Lung (tissue), 12 donors: ENCODE measurements around the gene KIAA0040. TPM values are rescaled to one million over a fixed set of nuclear protein-coding genes. Genes with fewer than 3 reads are reported as not detected.
A peak's percentile ranks its signal among the peaks of the same experiment; 100 is the strongest.

Experiments used
- ATAC-seq: fragments of 200-7000 bp; cut with Tn5 transposase; one replicate; pipeline ENCODE4 v1.9.1; 2020; ENCODE audit warnings: moderate number of reproducible peaks; ENCODE audit not compliant: insufficient read depth, low FRiP score
- DNase-seq, 3 donors: peaks; one replicate each; pipeline ENCODE4 v3.0.0-alpha.2; 2013 to 2017
- H3K27ac ChIP-seq, 2 donors: one replicate each; pipeline ENCODE4 v1.5.1; 2013; ENCODE audit warnings: mild to moderate bottlenecking in 2 of 2, moderate library complexity in 2 of 2, control low read depth in 1 of 2, inconsistent platforms in 1 of 2, low read depth in 1 of 2, low read length in 1 of 2
- H3K27me3 ChIP-seq, 3 donors: one replicate each; pipeline ENCODE4 v1.5.1; 2013; ENCODE audit warnings: low read length in 2 of 3; ENCODE audit not compliant: control insufficient read depth in 3 of 3, insufficient read depth in 3 of 3
- H3K36me3 ChIP-seq, 4 donors: one replicate each; pipeline ENCODE4 v1.5.1; 2013; ENCODE audit warnings: low read length in 4 of 4, mild to moderate bottlenecking in 1 of 4, moderate library complexity in 1 of 4; ENCODE audit not compliant: control insufficient read depth in 4 of 4, insufficient read depth in 4 of 4
- H3K4me1 ChIP-seq, 5 donors: one replicate each; pipeline ENCODE4 v1.5.1; 2013; ENCODE audit warnings: low read length in 5 of 5, mild to moderate bottlenecking in 2 of 5, moderate library complexity in 1 of 5; ENCODE audit not compliant: control insufficient read depth in 5 of 5, insufficient read depth in 5 of 5
- H3K4me3 ChIP-seq: one replicate; pipeline ENCODE4 v1.5.1; 2013; ENCODE audit warnings: mild to moderate bottlenecking, control low read depth, moderate library complexity
- H3K9ac ChIP-seq, 2 donors: one replicate each; pipeline ENCODE4 v1.5.1; 2013; ENCODE audit warnings: low read length in 2 of 2, control low read depth in 1 of 2; ENCODE audit not compliant: insufficient read depth in 1 of 2
- H3K9me3 ChIP-seq, 4 donors: one replicate each; pipeline ENCODE4 v1.5.1; 2013; ENCODE audit warnings: low read length in 3 of 4, mild to moderate bottlenecking in 1 of 4, moderate library complexity in 1 of 4; ENCODE audit not compliant: control insufficient read depth in 4 of 4, insufficient read depth in 3 of 4
- CTCF ChIP-seq: IDR thresholded peaks from 2 replicates; pipeline ENCODE4 v1.5.1; 2012; ENCODE audit warnings: mild to moderate bottlenecking; ENCODE audit errors: control extremely low read depth, extremely low read depth
- WGBS, 2 donors: extraction: QIAGEN DNeasy Blood & Tissue Kit; methylation state at CpG; one replicate each; pipeline ENCODE4 v1.1.7; 2013; 5-methylcytosine and 5-hydroxymethylcytosine counted together
- polyA plus RNA-seq, 2 donors: library from polyadenylated mRNA; stranded (reverse); fragments of 200-250 nt; gene quantifications; one replicate each; pipeline ENCODE4 v1.2.1, GENCODE V29; 2013
- total RNA-seq, 2 donors: library from RNA; depleted of rRNA in 1 of 2; stranded (reverse); fragments of >200 nt in 1 of 2; gene quantifications; one replicate each; pipeline ENCODE4 v1.2.1, GENCODE V29; 2014 to 2021
- donor health status: control.
- donor health status: control.
- donor health status: Bipolar disorder and iron deficiency.
- donor health status: healthy.
- donor health status: DM: yes; HTN: yes; CAD: no.

Gene KIAA0040
- total and polyA plus RNA-seq, 4 donors: 13.4 to 37.9 (median 29.5) TPM

DNA sequence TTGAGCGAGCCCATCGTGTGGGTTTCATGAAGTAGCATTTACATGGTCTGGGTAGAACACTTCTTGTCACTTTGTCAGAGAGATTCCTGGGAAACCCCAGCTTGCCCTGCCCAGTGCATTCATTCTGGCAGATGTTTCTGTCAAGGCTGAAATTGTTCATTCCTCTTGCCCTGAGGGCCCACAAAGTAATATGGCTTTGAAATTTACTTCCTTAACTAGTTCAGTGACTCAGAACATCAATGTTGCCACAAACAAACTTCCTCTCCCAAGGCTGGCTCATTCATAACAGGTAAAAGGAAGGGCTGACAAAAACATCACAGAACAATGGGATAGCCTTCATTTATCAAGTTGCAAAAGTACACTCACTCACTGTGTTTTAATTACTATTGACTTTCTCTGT is 5.0 kb upstream of the KIAA0040 start:
- peak overlapping the region; percentile 27 to 74 for H3K27ac ChIP-seq
- no peaks in the 10 kb centered on the region for H3K27me3 ChIP-seq
- no peak overlapping the region for H3K4me3 ChIP-seq
- TF ChIP-seq CTCF: no peak
- DNase-seq (no peak), ATAC-seq (no peak)
- H3K9ac ChIP-seq: no peak overlapping the region
- 59 to 63% methylated on average over 2 of the region's 2 CpGs for WGBS, 2 donors
- no peaks in the 10 kb centered on the region for H3K36me3 ChIP-seq
- peaks cover 4 to 24% (median 14%) of the 10 kb centered on the region in 5 donors for H3K4me1 ChIP-seq
- no peaks in the 10 kb centered on the region for H3K9me3 ChIP-seq

DNA sequence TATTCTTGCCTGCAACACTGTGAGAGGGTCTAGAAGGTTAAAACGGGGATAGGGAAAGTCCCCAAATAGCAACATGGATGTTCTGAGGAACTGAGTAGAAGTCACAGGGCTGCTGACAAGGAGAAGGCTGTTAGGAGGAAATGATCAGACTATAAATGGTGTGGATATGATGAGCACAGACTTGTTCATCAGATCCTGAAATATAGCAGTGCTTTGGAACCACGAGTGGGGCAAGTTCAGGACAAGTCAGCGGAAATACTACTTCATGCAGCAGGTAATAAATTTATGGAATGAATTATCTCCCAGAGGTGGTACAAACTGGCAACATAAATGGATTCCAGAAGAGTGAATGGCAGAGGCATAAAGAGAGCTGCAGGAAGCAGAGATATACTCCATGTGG is 3.2 kb upstream of the KIAA0040 start:
- WGBS, 2 donors: 57 to 61% methylated on average over 3 of the region's 3 CpGs
- no peak overlapping the region for H3K27ac ChIP-seq
- ATAC-seq: no peak

GRCh38 chr1:175195281-175195680 is 2.7 kb upstream of the KIAA0040 start:
- ATAC-seq (no peak), DNase-seq (no peak)
- H3K36me3 ChIP-seq: no peaks in the 10 kb centered on the region
- H3K27me3 ChIP-seq: no peaks in the 10 kb centered on the region
- no peak for TF ChIP-seq CTCF
- peaks cover 3 to 12% (median 10%) of the 10 kb centered on the region in 5 donors for H3K4me1 ChIP-seq
- no peak overlapping the region for H3K4me3 ChIP-seq
- no peak overlapping the region for H3K27ac ChIP-seq
- H3K9me3 ChIP-seq: no peaks in the 10 kb centered on the region
- H3K9ac ChIP-seq: no peak overlapping the region
- 0 to 3% methylated on average over 1 of the region's 1 CpG for WGBS, 2 donors

More for the DNA sequence above, 3.2 kb upstream of the KIAA0040 start:
- no peak overlapping the region for H3K9ac ChIP-seq
- TF ChIP-seq CTCF: no peak
- H3K9me3 ChIP-seq: no peaks in the 10 kb centered on the region
- H3K27me3 ChIP-seq: no peaks in the 10 kb centered on the region
- no peak for DNase-seq
- no peak overlapping the region for H3K4me3 ChIP-seq
- H3K4me1 ChIP-seq: peaks cover 8 to 17% (median 12%) of the 10 kb centered on the region in 5 donors
- H3K36me3 ChIP-seq: no peaks in the 10 kb centered on the region

GRCh38 chr1:175193527-175193910 is 943 bp upstream of the KIAA0040 start:
- H3K9ac ChIP-seq: no peak overlapping the region
- no peak for DNase-seq
- TF ChIP-seq CTCF: no peak
- H3K4me3 ChIP-seq: no peak overlapping the region
- H3K27ac ChIP-seq: peak overlapping the region; percentile 86 to 98
- no peaks in the 10 kb centered on the region for H3K27me3 ChIP-seq
- H3K9me3 ChIP-seq: no peaks in the 10 kb centered on the region
- ATAC-seq: no peak
- H3K4me1 ChIP-seq: peaks cover 0 to 18% (median 7%) of the 10 kb centered on the region in 5 donors
- 54 to 81% methylated on average over 4 of the region's 4 CpGs for WGBS, 2 donors
- H3K36me3 ChIP-seq: peaks cover 0 to 2% (median 0%) of the 10 kb centered on the region in 4 donors
